ENCODE measurements around the gene MMP28.

Gene MMP28, protein sequence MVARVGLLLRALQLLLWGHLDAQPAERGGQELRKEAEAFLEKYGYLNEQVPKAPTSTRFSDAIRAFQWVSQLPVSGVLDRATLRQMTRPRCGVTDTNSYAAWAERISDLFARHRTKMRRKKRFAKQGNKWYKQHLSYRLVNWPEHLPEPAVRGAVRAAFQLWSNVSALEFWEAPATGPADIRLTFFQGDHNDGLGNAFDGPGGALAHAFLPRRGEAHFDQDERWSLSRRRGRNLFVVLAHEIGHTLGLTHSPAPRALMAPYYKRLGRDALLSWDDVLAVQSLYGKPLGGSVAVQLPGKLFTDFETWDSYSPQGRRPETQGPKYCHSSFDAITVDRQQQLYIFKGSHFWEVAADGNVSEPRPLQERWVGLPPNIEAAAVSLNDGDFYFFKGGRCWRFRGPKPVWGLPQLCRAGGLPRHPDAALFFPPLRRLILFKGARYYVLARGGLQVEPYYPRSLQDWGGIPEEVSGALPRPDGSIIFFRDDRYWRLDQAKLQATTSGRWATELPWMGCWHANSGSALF

GRCh38 chr17:35795007-35795870 is at the start of gene MMP28:
TSS of gene MMP28 (minus strand) at chr17:35795641. CDS start at chr17:35795377, 264 bp downstream.
- DNase-seq (ENCODE audit: low read depth in 1 of 2, low spot score in 1 of 2), result no peak

DNA sequence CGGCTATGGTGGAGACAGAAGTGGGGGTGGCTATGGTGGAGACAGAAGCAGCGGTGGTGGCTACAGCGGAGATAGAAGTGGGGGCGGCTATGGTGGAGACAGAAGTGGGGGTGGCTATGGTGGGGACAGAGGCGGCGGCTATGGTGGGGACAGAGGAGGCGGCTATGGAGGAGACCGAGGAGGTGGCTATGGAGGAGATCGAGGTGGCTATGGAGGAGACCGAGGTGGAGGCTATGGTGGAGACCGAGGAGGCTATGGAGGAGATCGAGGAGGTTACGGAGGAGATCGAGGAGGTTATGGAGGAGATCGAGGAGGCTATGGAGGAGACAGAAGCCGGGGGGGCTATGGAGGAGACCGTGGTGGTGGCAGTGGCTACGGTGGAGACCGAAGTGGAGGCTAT is 49.1 kb upstream of the MMP28 start:
- no peak for DNase-seq (ENCODE audit: low read depth in 1 of 2, low spot score in 1 of 2)

- no peak for DNase-seq (ENCODE audit: low read depth in 1 of 2, low spot score in 1 of 2)
Measured at GRCh38 chr17:35843698-35844097, 48.3 kb upstream of the MMP28 start.

DNA sequence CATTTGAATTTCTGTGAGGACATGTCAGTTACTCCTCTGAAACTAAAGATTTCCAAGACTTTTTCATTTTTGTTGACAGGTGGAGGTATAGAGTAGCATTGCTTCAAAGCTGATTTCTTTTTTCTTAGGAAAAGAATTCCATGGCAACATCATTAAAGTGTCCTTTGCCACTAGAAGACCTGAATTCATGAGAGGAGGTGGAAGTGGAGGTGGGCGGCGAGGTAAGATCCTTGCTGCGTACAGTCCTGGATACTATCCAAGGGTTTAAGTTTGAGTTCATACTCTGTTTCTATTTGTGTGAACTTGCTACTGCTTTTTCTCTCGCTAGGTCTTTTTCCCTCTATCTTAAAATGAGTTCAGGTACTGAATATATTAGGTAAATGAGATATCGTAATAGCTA is 46.8 kb upstream of the MMP28 start:
- no peak for DNase-seq (ENCODE audit: low read depth in 1 of 2, low spot score in 1 of 2)

GRCh38 chr17:35841505-35841904 is 46.1 kb upstream of the MMP28 start:
- DNase-seq (ENCODE audit: low read depth in 1 of 2, low spot score in 1 of 2), result no peak

- DNase-seq (ENCODE audit: low read depth in 1 of 2, low spot score in 1 of 2), result no peak
Measured at GRCh38 chr17:35841101-35841500, 45.7 kb upstream of the MMP28 start.

DNA sequence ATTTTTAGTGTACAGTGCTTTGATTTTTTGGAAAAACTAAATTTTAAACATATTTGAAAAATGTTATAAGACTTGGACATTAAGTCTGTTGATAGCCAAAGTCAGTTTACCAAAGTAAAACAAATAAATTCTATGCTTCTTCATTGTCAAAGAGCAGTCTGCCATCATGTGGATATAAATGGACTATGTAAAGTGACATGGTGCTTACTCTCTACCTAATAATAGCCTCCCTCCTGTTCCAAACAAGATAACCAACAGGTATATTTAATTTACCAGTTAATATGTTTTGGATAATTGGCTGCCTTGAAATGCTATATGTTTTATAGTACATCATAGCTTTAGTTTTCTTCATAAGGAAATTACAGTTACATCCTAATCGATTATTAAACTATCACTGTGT is 29.8 kb upstream of the MMP28 start:
- DNase-seq (ENCODE audit: low read depth in 1 of 2, low spot score in 1 of 2), result no peak

DNA sequence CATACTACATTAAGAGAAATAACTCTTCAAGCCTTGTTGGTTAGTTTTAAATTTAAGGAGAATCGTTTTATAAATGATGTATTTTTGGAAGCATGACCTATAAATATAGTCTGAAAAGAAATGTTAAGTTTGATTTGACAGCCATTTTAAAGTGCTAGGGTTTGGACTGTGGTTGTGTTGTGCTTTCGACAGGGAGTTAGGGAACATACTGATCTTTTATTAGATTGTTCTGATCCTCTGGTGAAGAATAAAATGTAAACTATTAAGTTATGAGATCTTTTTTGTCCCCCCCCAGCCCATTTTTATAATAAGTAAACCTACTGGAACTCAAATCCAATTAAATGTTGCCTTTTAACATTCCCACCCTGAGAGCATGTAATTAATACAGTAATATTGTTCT is 25.9 kb upstream of the MMP28 start:
- no peak for DNase-seq (ENCODE audit: low read depth in 1 of 2, low spot score in 1 of 2)

- no peak for DNase-seq (ENCODE audit: low read depth in 1 of 2, low spot score in 1 of 2)
Measured at GRCh38 chr17:35819455-35819854, 24.0 kb upstream of the MMP28 start.

DNA sequence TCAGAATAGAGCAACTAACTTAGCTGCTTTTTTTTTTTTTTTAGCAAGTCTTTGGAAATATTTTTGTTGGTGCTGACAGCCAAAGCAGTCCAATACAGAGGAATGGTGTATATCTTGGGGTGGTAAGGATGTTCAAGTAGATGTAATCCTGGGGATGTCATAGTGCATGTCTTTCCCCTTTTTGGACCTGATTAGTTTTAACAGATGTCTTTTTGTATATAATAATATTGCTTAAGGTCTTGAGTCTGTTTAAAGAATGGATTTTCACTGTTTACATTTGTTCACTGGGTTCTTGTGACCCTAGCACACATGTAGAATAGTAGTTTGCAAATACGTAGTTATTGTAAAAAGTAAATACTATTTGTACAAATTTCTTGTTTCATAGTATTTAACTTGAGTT is 21.8 kb upstream of the MMP28 start:
- DNase-seq (ENCODE audit: low read depth in 1 of 2, low spot score in 1 of 2), result no peak

- DNase-seq (ENCODE audit: low read depth in 1 of 2, low spot score in 1 of 2), result no peak
Measured at GRCh38 chr17:35816723-35817122, 21.3 kb upstream of the MMP28 start.

DNA sequence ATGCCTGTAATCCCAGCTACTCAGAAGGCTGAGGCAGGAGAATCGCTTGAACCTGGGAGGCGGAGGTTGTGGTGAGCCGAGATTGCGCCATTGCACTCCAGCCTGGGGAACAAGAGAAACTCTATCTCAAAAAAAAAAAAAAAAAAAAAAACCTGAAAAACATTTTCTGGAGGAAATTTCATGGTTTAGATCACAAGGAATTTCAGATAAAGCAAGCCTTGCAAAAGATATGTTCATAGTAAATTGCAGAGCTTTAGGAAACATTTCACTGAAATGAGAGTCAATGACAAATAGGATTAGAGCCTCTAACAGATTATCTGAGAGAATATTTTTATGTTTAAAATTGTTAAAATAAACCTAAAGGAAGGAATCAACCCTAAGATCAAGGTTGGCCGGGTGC is 17.0 kb upstream of the MMP28 start:
- no peak for DNase-seq (ENCODE audit: low read depth in 1 of 2, low spot score in 1 of 2)

DNA sequence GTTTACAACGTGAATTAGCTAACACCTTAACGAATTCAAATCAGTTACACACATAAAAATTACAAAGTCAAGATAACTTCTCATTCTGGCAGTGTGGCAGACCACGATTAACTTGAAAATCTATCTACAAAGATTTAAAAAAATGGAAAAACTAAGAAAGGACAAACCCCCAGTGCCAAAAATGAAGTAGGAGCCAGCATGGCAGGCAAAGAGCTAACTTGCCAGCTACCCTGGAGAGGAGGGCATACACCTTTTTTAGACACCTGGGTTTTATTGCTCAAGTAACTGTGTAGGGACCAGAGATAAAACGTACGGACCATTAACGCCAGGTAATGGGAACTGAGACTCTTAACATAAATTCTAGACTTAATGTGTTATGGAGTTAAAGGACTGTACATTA is 16.3 kb upstream of the MMP28 start:
- DNase-seq (ENCODE audit: low read depth in 1 of 2, low spot score in 1 of 2), result no peak

DNA sequence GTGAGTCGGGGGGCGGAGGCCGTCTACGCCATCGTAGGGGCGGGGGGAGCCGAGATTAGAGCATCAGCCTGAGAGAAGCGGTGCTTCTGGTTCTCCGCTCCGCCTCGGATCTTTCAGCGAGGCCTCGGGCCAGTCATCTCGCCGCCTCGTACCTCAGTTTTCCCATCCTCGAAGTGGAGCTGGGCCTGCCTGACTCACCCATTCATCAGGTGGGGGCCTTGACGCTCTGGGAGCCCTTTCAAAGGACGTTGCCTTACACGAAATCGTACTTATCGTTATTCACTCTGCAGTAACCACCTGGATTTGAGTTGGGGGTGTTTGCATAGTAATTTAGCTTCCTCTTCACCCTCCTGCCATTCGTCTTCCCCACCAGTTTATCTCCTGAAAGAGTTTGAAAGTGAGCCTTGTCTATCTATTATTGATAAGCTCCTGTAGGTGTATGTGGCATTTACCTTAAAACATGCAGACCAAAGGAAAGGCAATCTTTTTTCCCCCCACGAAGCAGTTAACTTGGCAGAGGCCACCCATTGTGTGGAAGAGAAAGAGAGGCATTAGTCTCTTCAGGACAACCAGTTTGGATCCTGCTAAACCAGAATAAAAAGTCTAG is 14.5 kb upstream of the MMP28 start:
- peak in 1 of 2 donors; percentile 41 for DNase-seq (ENCODE audit: low read depth in 1 of 2, low spot score in 1 of 2)

- peak; percentile 78 to 94 for DNase-seq (ENCODE audit: low read depth in 1 of 2, low spot score in 1 of 2)
Measured at GRCh38 chr17:35808962-35809854, 13.8 kb upstream of the MMP28 start, which contains the start of gene TAF15. TSS of gene TAF15 (plus strand) at chr17:35809484. CDS start at chr17:35809570, 86 bp downstream.

DNA sequence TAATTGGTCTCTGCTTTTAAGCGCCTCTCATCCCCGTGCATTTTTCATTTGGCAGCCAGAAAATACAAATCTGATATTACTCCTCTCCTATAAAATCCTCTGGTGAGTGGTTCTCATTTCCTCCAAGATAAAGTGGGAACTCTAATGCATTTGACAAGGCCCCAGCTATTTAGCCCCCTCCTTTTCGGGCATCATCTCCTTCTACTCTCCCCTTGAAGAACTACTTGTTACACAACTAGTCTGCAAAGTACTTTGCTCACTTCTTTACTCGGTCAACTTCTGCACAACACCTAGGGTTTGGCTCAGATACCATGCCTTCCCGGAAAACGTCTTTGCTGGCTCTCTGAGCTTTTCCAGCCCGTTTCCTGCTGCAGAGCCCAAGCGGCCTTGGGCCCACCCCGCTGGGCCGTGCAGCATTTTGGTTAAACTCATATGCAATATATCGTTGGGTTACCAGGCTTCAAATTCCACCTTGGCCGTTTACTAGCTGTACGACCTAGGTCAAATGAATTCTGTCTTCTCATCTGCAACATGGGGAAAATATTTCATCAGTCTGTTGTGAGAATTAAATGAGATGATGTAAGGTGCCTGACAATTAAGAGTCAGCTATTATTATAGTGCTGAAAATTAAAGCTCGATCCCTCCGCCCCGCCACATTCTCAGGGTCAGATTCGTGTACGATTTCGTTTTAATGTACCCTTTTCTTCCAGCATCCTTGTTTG is 13.0 kb upstream of the MMP28 start:
- no peak for DNase-seq (ENCODE audit: low read depth in 1 of 2, low spot score in 1 of 2)

GRCh38 chr17:35807371-35808144 is 12.1 kb upstream of the MMP28 start:
- DNase-seq (ENCODE audit: low read depth in 1 of 2, low spot score in 1 of 2), result no peak

DNA sequence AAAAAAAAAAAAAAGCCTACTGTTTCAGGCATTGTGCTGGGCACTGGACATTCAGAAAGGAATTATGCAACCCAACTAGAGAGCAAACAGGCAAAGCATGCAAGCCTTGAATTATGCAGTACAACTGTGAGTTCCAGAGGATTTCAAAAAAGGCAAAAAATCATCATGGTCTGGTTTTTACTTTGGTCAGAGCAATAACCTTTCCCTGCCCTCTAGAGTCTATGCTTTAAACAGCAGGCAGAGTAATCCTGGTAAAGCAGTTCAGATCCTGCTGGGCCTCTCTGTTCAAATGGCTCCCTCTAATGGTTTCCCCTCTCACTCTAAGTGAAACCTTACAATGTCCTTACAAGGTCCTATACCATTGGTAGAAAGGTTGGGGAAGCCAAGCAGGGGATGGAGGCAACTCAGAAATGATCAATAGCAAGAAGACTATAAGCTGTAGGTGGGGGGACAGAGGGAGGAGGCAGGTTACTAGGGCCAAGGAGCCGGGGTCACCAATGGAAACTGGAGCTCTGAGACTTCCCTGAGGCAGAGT is 9.3 kb upstream of the MMP28 start:
- DNase-seq (ENCODE audit: low read depth in 1 of 2, low spot score in 1 of 2), result peak in 1 of 2 donors; percentile 49

All from activated CD4-positive, alpha-beta T cell treated with anti-CD3 and anti-CD28 coated beads, Interleukin-2, amount 50 U/mL, for 24 hours (primary cell).